Measurements from ENCODE around the gene RIOK2.
A peak's percentile ranks its signal among the peaks of the same experiment; 100 is the strongest.
"Not testable (repeated sequence)": the region's sequence is repeated elsewhere in the genome, so short reads cannot be mapped to it uniquely, and the experiment has no call there.

RIOK2 gene

DNA sequence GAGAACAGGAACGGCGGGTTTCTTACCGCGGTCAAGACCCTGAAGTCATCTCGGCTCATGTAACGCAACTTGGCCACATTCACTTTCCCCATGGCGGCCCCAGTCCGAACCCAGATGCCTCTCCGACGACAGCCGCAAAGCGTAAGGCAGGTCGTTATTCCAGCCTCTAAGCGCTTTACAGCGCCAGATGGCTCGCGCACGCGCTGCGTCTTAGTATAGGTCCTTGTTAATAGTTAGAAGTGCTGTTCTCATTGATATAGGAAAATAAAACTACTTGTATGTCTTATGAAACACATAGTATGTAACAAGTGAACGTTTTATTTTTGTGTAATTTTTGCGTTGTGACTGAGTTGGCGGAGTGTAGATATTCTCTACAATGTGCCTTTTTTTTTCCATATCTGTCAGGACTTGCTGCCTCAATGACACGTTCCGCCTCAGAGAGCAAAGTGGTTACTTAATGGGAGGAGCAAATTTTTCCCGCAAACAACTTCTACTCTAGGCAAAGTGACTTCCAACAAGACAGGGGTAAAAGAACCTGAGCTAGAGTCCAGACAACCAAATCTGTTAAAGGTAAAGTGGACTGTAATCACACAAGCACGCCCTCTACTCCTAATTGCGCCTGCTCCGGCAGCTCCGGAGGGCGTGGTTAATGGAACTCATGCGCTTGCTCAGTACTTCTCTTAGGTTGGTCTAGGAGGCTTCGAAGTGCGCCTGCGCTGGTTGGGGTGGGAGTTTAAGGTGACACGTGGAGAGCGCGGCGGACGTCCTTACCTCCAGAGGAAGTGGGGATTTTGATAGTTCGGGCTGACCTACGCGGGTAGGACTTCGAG, at the start of gene RIOK2:
Gene RIOK2, minus strand, starts transcription at position 148 of the 830 bp plus-strand sequence. Its CDS starts 56 bp downstream, at position 92.
- DNase-seq = peak; percentile 30

DNA sequence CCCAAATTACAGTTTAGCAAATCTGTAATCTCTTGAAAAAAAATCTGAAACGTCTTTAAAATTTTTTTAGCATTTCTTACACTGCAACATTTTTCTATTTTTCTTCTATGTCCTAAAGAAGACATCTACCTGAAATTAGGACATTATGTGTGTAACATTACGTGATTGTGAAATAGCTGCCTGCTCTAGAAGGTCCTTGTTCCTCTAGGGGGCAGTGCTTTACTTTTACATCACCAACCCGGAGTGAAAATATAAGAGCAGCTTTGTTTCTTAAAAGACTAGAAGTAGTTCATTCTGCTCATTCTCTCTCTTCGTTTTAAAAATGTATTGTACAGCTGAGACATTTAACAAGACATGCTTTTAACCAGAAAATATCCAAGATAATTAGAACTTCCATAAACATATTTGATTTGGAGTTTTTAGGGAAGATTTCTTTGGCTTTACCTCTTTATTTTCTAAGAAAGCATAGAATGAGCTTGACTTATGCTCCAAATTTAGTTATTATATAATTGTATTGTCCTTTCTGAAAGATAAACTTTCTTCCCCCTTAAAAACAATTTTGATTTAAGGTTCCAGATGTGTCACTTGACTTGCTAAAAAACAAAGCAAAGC, 48.1 kb upstream of the RIOK2 start:
- DNase-seq = no peak

DNA sequence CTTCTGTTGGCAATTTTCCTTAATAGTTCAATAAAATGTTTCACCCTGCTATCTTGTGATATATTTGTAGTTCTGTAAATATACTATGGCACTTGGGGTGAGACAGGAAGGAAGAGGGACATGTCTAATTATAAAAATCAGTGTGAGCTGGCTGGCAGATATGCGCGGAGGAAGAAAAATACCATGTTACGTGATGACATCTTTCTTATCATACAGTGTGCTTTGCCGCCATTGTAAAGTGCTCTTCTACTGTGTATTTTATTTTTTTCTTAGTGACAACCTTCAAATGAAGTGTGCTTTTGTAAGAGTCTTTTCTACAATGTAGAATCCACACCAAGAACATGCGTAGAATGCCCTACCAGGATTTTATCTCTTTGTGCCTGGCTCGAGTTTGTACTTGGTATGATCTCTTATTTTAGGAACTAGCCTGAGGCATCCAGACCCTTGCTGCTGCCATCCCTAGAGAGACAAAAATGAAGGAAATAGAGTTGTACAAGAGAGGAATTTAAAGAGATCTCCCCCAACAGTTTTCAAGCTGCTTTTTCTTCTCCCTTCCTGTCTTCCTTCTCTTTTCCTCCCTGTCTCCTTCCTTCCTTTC, 46.7 kb upstream of the RIOK2 start:
- DNase-seq = no peak

DNA sequence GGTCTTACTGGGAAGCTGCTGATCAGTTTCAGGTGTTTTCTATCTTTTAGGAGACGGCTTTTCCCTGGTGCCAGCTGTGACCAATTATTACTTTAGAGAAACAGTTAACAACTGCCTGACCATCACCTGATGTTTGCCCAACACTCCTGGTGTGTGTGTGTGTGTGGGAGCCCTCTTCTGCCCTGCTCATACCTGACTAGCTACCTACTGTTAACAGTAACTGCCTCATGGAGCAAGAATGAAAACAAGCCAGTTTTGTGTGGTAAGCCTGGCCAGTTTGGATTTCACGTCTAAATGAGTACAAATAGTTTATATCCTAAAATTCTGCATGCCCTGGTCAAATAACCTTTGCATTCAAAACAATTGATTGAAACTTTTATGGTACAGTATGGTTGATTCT, 46.1 kb upstream of the RIOK2 start:
- DNase-seq = no peak

DNA sequence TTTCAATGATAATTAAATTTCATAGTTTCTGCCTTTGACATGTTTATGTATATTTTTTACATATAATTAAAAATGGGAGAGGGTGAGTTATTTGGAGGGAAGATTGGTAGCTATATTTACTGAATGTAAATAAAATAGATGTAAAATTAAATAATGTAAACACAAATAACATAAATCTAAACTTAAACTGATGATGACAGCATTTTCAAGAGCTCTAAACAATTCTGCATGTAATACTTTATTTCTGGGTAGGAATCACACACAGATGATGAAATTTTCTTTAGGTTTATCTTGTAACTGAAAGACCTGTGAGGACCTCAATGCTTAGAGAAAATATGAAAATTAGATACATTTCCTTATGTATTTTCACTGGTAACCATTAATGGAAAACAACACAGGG, 42.2 kb upstream of the RIOK2 start:
- no peak for DNase-seq

DNA sequence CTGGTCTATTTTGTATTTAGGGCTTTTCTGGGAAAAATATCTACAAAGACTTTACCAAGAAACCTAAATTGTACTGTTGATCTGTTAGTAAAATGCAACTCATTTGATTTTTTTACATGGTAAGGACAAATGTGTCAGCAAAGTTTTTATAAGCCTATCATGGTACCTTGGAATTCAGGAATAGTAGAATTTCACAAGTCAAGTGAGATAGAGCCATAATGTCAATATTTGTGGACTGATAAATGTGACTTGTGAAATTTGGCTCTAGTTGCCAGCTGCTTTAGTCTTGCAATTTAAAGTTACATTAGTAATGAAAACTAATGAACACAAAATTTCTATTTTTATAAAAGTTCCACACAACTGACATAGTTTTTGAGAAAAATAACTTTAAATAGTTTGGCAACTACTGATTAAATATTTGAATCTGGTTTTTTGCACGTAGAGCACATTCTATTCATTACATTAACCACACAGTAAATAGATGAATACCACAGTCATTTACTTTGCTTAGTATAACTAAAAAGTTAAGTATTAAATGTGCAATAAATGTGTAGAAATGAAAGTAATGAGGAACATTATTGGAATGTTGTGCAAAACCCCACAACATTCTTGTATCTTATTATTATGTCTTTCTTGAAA, 41.2 kb upstream of the RIOK2 start:
- DNase-seq = no peak

- no peak for DNase-seq
Observed at GRCh38 chr5:97223596-97223995, 40.5 kb upstream of the RIOK2 start.

GRCh38 chr5:97209343-97209742, 26.3 kb upstream of the RIOK2 start:
- DNase-seq = no peak

- DNase-seq = no peak
Observed at GRCh38 chr5:97208714-97209113, 25.7 kb upstream of the RIOK2 start.

DNA sequence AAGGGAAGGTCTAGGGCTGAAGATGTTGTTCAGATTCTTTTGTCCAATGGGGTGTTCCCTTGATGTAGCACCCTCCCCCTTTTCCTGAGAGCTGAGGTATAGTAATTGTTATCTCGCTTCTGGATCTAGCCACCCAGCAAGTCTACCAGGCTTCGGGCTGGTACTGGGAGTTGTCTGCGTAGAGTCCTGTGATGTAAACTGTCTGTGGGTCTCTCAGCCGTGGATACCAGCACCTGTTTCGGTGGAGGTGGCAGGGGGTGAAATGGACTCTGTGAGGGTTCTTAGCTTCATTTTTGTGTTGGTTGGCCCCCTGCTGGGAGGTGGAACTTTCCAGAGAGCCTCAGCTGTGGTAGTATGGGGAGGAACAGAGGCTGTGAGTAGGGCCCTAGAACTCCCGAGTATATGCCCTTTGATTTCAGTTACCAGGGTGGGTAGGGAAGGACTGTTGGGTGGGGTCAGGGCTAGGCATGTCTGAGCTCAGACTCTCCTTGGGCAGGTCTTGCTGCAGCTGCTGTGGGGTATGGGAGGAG, 25.2 kb upstream of the RIOK2 start:
- DNase-seq = no peak

DNA sequence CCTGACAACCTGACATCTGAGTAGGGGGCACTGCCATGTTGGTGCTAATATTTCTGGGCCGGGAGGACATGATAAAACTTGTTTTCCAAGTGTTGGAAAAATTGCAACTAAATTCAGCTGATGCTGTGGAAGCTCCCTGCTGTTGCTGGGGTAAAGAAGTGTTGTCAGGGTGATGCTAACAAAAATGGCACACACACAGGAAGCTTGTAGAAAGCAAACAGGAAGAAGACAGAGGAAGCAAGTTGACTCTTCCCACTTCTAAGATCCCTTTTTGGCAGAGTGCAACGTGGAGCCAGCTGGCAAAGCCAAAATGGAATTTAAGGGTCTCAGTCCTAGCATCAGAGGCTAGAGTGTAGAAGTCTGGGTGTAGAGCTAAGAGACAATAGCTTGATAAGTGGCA, 11.3 kb upstream of the RIOK2 start:
- DNase-seq = no peak

- no peak for DNase-seq
Observed at GRCh38 chr5:97193355-97193688, 10.3 kb upstream of the RIOK2 start.

DNA sequence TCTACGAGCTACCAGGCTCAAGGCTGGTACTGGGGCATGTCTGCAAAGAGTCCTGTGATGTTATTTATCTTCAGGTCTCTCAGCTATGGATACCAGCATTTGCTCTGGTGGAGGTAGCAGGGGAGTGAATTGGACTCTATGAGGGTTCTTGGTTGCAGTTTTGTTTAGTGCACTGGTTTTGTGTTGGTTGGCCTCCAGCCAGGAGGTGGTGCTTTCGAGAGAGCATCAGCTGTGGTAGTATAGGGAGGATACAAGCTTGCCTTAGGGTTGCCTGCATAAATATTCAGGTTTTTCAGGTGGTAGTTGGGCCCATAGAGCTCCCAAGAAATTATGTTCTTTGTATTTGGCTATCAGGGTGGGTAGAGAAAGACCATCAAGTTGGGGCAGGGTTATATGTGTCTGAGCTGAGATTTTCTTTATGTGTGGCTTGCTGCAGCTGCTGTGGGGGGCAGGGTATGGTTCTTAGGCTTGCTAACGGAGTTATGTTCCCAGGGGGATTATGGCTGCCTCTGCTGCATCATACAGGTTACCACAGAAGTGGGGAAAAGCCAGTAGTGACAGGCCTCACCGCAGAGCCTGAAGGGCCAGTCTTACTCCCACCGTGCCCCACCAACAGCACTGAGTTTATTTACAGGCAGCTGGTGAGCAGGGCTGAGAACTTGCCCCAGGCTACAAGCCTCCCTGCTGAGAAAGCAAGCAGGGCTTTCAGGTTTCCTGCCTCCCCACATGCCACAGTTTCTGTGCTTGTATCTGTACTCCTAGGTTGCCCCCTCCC, 9.7 kb upstream of the RIOK2 start:
- DNase-seq = no peak

DNA sequence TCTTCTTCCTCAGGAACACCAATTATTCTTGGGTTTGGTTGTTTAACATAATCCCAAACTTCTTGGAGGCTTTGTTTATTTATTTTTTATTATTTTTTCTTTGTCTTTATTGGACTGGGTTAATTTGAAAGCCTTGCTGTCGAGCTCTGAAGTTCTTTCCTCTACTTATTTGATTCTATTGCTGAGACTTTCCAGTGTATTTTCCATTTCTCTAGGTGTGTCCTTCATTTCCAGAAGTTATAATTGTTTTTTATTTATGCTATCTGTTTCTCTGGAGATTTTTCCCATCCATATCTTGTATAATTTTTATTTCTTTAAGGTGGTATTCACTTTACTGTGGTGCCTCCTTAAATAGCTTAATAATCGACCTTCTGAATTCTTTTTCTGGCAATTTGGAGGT, 8.8 kb upstream of the RIOK2 start:
- no peak for DNase-seq

DNA sequence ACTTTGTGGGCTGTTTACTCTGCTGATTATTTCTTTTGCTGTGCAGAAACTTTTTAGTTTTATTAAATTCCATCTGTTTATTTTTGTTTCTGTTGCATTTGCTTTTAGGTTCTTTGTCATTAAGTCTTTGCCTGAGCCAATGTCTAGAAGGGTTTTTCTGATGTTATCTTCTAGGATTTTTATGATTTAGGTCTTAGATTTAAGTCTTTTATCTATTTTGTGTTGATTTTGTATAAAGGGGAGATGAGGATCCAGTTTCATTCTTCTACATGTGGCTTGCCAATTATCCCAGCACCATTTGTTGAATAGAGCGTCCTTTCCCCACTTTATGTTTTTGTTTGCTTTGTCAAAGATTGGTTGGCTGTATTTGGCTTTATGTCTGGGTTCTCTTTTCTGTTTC, 6.5 kb upstream of the RIOK2 start:
- DNase-seq = not testable (repeated sequence)

DNA sequence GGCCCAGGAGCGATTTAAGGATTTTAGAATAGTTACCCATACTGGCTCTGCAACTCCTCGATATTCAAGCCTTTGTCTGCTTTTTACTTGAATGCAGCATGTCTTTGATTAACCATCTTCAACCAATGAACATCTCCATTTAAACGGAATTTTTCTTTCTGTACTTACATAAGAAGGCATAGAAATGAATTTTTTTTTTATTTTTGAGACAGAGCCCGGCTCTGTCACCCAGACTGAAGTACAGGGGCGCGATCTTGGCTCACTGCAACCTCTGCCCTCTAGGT, 825 bp upstream of the RIOK2 start:
- DNase-seq = no peak

GRCh38 chr5:97182571-97183099, 412 bp downstream of the RIOK2 start:
- no peak for DNase-seq

- no peak for DNase-seq
Observed at GRCh38 chr5:97181856-97182545, 1.0 kb downstream of the RIOK2 start.

DNA sequence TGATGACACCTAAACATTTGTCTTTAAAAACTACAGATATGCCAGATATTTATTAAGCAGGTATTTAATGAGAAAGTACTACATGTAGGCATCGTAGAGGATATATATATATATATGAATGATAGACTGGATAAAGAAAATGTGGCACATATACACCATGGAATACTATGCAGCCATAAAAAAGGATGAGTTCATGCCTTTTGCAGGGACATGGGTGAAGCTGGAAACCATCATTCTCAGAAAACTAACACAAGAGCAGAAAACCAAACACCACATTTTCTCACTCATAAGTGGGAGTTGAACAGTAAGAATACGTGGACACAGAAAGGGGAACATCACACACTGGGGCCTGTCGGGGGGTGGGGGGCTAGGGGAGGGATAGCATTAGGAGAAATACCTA, 3.6 kb downstream of the RIOK2 start:
- DNase-seq = not testable (repeated sequence)

DNA sequence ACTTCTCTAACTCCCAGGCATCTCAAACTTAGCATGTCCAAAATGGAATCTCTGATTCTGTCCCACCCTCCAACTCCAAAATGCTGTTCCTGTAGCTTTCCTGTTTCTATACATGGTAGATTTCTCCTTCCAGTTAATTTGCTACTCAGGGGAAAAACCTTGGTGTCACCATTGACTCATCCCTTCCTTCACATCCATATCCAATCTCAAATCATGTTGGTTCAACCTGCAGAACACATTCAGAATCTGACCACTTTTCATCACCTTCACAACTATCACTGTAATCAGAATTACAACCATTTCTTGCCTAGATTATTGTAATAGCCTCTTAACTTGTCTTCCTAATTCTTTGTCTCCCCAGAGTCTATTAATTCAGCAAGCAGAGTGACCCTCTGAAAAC, 10.8 kb downstream of the RIOK2 start:
- DNase-seq = no peak

DNA sequence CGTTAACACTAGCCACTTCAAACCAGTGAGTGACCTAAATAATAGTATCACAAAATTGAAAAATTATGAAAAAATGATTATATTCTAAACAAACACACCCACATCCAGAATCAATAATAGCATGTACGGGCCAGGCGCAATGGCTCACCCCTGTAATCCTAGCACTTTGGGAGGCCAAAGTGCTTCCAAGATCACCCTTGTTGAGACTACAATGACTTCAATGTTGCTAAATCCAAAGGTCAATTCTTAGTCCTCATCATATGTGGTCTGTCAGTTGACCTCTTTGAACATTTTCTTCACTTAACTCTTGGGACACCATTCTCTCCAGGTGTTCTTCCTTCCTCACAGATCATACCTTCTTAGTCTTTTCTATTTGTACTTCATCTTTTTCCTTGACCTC, 11.3 kb downstream of the RIOK2 start:
- no peak for DNase-seq

GRCh38 chr5:97167435-97167834, 15.6 kb downstream of the RIOK2 start:
- no peak for DNase-seq

Measured in 8988T (cell line).